Smooth muscle cell (in vitro differentiated cells): ENCODE measurements around the gene TCEAL6. TPM values are rescaled to one million over a fixed set of nuclear protein-coding genes. Genes with fewer than 3 reads are reported as not detected.

Source experiments
- DNase-seq: peaks from one replicate; lab custom pipeline; 2025; ENCODE audit not compliant: unreplicated experiment; lab: John Stamatoyannopoulos, UW
- H2AFZ ChIP-seq: fragments of 200-600 bp; sonication (generic); 2 replicates; pipeline ENCODE4 v1.6.0; 2016; ENCODE audit warnings: antibody characterized with exemption, low read depth, mild to moderate bottlenecking
- H3F3A ChIP-seq: fragments of 200-600 bp; sonication (generic); 2 replicates; pipeline ENCODE4 v1.6.0; 2017; ENCODE audit warnings: antibody characterized with exemption, low read depth
- H3K27ac ChIP-seq: fragments of 200-600 bp; sonication (generic); 2 replicates; pipeline ENCODE4 v1.5.1; 2016; ENCODE audit warnings: low read depth, mild to moderate bottlenecking
- H3K27me3 ChIP-seq: fragments of 200-600 bp; sonication (generic); 2 replicates; pipeline ENCODE4 v1.6.1; 2016; ENCODE audit warnings: low read depth, mild to moderate bottlenecking
- H3K36me3 ChIP-seq: fragments of 200-600 bp; sonication (generic); 2 replicates; pipeline ENCODE4 v1.5.1; 2016; ENCODE audit warnings: low read depth
- H3K4me1 ChIP-seq: fragments of 200-600 bp; sonication (generic); 2 replicates; pipeline ENCODE4 v1.5.1; 2016; ENCODE audit warnings: low read depth
- H3K4me2 ChIP-seq: fragments of 200-600 bp; sonication (generic); 2 replicates; pipeline ENCODE4 v1.6.0; 2016; ENCODE audit warnings: mild to moderate bottlenecking
- H3K4me3 ChIP-seq: fragments of 200-600 bp; sonication (generic); 2 replicates; pipeline ENCODE4 v1.5.1; 2016; ENCODE audit warnings: mild to moderate bottlenecking
- H3K79me2 ChIP-seq: fragments of 200-600 bp; sonication (generic); 2 replicates; pipeline ENCODE4 v1.6.0; 2016; ENCODE audit warnings: low read depth, mild to moderate bottlenecking
- H3K9ac ChIP-seq: fragments of 200-600 bp; sonication (generic); 2 replicates; pipeline ENCODE4 v1.6.0; 2016; ENCODE audit warnings: low read depth
- H3K9me3 ChIP-seq: fragments of 200-600 bp; sonication (generic); replicated peaks from 2 replicates; pipeline ENCODE4 v1.5.1; 2016; ENCODE audit warnings: low read depth
- H4K20me1 ChIP-seq: fragments of 200-600 bp; sonication (generic); 2 replicates; pipeline ENCODE4 v1.6.0; 2016; ENCODE audit warnings: low read depth
- WGBS: methylation state at CpG from one replicate; pipeline ENCODE4 v1.1.7; 2016; ENCODE audit warnings: low lambda C conversion rate; 5-methylcytosine and 5-hydroxymethylcytosine counted together
- polyA plus RNA-seq: library from polyadenylated mRNA; unstranded; fragments of >200 nt; fragmentation: Nextera tagmentation; extraction: Ambion mirVana; gene quantifications from 2 replicates; pipeline ENCODE4 v1.2.1, GENCODE V29; 2016
- total RNA-seq: library from RNA; depleted of rRNA; stranded (reverse); fragments of >200 nt; gene quantifications from 2 replicates; pipeline ENCODE4 v1.2.3, GENCODE V29; 2014
- TF ChIP-seq, protein P1 (sequence below): fragments of 200-600 bp; sonication (generic); IDR thresholded peaks from 2 replicates; pipeline ENCODE4 v1.5.1; 2017; ENCODE audit warnings: borderline replicate concordance, mild to moderate bottlenecking, antibody characterized with exemption; ENCODE audit not compliant: insufficient read depth, poor library complexity, severe bottlenecking

TCEAL6 gene
- total and polyA plus RNA-seq, 2 experiments from 2014 or later, result not detected

DNA sequence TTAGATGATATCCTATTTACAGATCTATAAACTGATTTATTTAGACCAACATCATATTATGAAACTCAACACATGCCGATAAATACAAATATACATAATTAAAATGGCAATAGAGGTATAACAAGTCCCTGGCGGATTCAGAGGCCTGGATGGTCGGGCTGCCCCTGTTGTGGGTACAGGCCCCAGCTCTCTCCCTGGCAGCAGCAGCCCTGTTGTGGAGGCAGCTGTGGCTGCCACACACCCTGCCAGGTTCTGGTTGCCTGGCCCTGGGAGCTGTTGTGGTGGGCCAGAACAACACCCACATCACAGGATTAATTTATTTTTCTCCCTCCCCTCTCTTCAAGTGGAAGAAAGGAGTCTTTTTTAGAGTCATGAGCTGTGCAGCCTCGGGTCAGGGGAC lies 28.9 kb downstream of the TCEAL6 start:
- 62% methylated on average over 4 of the region's 4 CpGs for WGBS
- no peak overlapping the region for H2AFZ ChIP-seq
- peaks cover 13% of the 10 kb centered on the region for H3K9me3 ChIP-seq
- H3K4me1 ChIP-seq, result no peaks in the 10 kb centered on the region
- DNase-seq, result no peak
- no peak overlapping the region for H3K4me3 ChIP-seq
- H3K79me2 ChIP-seq, result no peaks in the 10 kb centered on the region
- H4K20me1 ChIP-seq, result no peaks in the 10 kb centered on the region
- no peak overlapping the region for H3K27ac ChIP-seq
- TF ChIP-seq, protein P1, sequence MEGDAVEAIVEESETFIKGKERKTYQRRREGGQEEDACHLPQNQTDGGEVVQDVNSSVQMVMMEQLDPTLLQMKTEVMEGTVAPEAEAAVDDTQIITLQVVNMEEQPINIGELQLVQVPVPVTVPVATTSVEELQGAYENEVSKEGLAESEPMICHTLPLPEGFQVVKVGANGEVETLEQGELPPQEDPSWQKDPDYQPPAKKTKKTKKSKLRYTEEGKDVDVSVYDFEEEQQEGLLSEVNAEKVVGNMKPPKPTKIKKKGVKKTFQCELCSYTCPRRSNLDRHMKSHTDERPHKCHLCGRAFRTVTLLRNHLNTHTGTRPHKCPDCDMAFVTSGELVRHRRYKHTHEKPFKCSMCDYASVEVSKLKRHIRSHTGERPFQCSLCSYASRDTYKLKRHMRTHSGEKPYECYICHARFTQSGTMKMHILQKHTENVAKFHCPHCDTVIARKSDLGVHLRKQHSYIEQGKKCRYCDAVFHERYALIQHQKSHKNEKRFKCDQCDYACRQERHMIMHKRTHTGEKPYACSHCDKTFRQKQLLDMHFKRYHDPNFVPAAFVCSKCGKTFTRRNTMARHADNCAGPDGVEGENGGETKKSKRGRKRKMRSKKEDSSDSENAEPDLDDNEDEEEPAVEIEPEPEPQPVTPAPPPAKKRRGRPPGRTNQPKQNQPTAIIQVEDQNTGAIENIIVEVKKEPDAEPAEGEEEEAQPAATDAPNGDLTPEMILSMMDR, result no peak
- no peaks in the 10 kb centered on the region for H3F3A ChIP-seq
- H3K4me2 ChIP-seq, result no peak overlapping the region
- no peak overlapping the region for H3K9ac ChIP-seq
- H3K36me3 ChIP-seq, result no peaks in the 10 kb centered on the region
- H3K27me3 ChIP-seq, result no peaks in the 10 kb centered on the region

Other genes with a start within 250 kb of the TCEAL6 start
- gene ZMAT1, start 210.5 kb downstream of the TCEAL6 start, total RNA-seq, result 0.31 and 0.49 TPM in 2 replicates
- 0.09 TPM in 1 of 2 replicates, not detected in the other for gene ZMAT1, start 210.5 kb downstream of the TCEAL6 start, polyA plus RNA-seq
- gene TCEAL2, start 16.8 kb downstream of the TCEAL6 start, total RNA-seq, result not detected in 2 replicates
- not detected in 2 replicates for gene TCEAL2, start 16.8 kb downstream of the TCEAL6 start, polyA plus RNA-seq
- 1.2 TPM in 1 of 2 replicates, not detected in the other for gene BEX5, start 13.5 kb upstream of the TCEAL6 start, total RNA-seq
- gene BEX5, start 13.5 kb upstream of the TCEAL6 start, polyA plus RNA-seq, result 0.28 TPM in 1 of 2 replicates, not detected in the other
- gene TCP11X1, start 72.8 kb upstream of the TCEAL6 start, total RNA-seq, result not detected in 2 replicates
- gene TCP11X1, start 72.8 kb upstream of the TCEAL6 start, polyA plus RNA-seq, result not detected in 2 replicates
- gene NXF2, start 104.7 kb upstream of the TCEAL6 start, total RNA-seq, result not detected in 2 replicates
- gene NXF2, start 104.7 kb upstream of the TCEAL6 start, polyA plus RNA-seq, result not detected in 2 replicates